ENCODE data around the gene IL6R.

The IL6R gene

DNA sequence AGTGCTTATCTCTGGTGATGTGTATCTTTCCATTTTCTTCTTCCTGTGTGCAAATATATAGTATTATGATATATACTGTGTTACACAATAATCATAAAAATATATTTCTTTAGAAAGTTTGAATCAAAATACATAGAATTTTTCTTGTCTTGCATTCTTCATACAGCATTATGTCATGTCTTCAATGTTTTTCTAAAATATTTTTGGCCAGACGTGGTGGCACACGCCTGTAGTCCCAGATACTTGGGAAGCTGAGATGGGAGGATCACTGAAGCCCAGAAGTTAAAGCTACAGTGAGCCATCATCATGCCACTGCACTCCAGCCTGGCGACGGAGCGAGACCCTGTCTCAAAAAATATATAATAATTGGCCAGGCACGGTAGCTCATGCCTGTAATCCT lies 41.6 kb downstream of the IL6R start:
- TF ChIP-seq, protein P1, sequence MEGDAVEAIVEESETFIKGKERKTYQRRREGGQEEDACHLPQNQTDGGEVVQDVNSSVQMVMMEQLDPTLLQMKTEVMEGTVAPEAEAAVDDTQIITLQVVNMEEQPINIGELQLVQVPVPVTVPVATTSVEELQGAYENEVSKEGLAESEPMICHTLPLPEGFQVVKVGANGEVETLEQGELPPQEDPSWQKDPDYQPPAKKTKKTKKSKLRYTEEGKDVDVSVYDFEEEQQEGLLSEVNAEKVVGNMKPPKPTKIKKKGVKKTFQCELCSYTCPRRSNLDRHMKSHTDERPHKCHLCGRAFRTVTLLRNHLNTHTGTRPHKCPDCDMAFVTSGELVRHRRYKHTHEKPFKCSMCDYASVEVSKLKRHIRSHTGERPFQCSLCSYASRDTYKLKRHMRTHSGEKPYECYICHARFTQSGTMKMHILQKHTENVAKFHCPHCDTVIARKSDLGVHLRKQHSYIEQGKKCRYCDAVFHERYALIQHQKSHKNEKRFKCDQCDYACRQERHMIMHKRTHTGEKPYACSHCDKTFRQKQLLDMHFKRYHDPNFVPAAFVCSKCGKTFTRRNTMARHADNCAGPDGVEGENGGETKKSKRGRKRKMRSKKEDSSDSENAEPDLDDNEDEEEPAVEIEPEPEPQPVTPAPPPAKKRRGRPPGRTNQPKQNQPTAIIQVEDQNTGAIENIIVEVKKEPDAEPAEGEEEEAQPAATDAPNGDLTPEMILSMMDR (IDR thresholded peaks at IDR 0.05; ENCODE audit: insufficient read depth, low read length, poor library complexity, severe bottlenecking), result no peak
- no peaks in the 10 kb centered on the region; the same call in 1 of the 2 replicates for H3K36me3 ChIP-seq (ENCODE audit: control insufficient read depth, insufficient read depth, low read length)
- DNase-seq (ENCODE audit: extremely low read depth, insufficient read length), result no peak

DNA sequence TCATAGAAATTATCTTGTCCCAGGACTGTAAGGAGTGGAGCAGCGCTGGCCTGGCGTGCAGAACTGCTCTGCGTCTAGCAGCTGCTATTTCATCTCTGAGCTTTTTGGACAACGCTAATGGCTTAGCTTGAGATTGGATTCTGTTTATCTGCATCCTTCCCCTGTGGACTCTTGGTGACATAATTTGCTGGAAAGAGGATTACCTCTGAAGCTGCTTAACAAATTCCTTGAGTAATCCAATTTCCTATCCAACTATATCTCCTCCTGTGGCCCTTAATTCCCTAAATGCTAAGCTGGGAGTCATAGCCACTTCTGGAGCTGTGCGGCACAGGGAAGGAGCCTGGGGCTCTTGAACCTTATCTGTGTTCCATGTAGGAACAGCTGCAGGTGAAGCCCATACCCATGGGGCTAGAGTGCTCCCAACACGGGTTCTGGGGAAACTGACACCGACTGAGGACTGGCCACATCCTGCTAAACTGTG lies 43.2 kb downstream of the IL6R start:
- H3K4me3 ChIP-seq (replicated peaks; ENCODE audit: low read depth, low read length), result no peak overlapping the region
- DNase-seq (ENCODE audit: extremely low read depth, insufficient read length), result no peak
- H3K36me3 ChIP-seq (ENCODE audit: control insufficient read depth, insufficient read depth, low read length), result no peaks in the 10 kb centered on the region; the same call in 1 of the 2 replicates
- no peaks in the 10 kb centered on the region for H3K27me3 ChIP-seq (replicated peaks; ENCODE audit: control insufficient read depth, insufficient read depth, low read length)
- TF ChIP-seq, protein P1 (IDR thresholded peaks at IDR 0.05; ENCODE audit: insufficient read depth, low read length, poor library complexity, severe bottlenecking), result no peak

More for the DNA sequence above, 41.6 kb downstream of the IL6R start:
- Histone ChIP-seq H3K27me3 (replicated peaks; ENCODE audit: control insufficient read depth, insufficient read depth, low read length) (no peaks in the 10 kb centered on the region), H3K4me3 (replicated peaks; ENCODE audit: low read depth, low read length) (no peak overlapping the region)

DNA sequence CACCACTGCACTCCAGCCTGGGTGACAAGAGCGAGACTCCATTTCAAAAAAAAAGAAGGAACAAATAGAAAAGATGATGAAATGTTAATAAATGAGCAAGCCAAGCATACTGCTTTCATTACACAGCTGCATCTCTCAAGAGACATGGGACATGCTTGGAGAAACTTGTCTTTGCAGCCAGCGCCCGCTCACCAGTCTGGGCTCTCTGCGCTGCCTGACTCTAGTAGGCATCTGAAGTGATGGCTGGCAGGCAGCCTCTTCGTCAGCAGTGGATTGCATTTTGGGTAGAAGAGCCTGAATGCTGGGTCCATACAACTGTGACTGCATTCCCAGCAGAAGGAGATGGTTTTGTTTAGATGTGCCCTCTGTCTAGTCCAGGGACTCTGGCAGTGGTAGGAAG lies 48.0 kb downstream of the IL6R start:
- TF ChIP-seq, protein P1 (IDR thresholded peaks at IDR 0.05; ENCODE audit: insufficient read depth, low read length, poor library complexity, severe bottlenecking), result no peak
- H3K27me3 ChIP-seq (replicated peaks; ENCODE audit: control insufficient read depth, insufficient read depth, low read length), result no peaks in the 10 kb centered on the region
- H3K4me3 ChIP-seq (replicated peaks; ENCODE audit: low read depth, low read length), result no peak overlapping the region
- no peak for DNase-seq (ENCODE audit: extremely low read depth, insufficient read length)
- H3K36me3 ChIP-seq (ENCODE audit: control insufficient read depth, insufficient read depth, low read length), result no peaks in the 10 kb centered on the region; the same call in 1 of the 2 replicates

DNA sequence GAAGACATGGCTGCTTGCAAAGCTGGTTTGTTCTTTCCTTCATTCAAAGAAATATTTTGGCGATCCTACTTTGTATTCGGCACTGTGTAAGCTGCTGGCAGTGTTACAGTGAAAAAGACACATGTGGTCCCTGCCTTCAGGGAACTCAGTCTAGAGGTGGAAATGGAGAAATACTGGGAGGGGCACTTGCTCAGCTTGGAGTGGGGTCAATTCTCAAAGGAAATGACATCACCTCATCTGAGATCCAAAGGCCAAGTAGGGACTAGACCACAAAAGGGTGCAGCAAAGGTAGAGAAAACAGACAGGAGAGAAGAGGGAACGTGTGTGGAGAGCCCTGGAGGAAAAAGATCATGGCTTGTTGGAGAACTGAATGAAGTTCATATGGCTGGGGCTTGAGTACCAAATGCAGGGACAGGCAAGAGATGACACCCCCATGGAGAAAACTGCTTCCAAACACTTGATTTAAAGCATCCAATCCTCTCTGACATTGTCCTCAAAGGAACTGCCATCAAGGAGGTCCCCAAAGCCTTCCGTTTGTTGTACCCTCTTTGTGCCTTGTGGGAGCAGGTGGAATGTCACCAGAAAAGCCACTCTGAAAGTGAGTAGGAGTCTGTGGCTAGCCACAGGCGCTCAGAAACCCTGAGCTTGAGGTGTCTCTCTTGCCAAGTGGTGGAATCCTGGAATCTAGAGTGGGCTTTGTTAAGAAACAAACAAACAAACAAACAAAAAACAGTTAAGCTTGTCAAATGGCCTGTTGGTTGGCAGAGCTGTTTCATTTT lies 48.6 kb downstream of the IL6R start:
- Histone ChIP-seq H3K36me3 (ENCODE audit: control insufficient read depth, insufficient read depth, low read length) (no peaks in the 10 kb centered on the region; the same call in 1 of the 2 replicates), H3K4me3 (replicated peaks; ENCODE audit: low read depth, low read length) (no peak overlapping the region), H3K27me3 (replicated peaks; ENCODE audit: control insufficient read depth, insufficient read depth, low read length) (no peaks in the 10 kb centered on the region)
- TF ChIP-seq, protein P1 (IDR thresholded peaks at IDR 0.05; ENCODE audit: insufficient read depth, low read length, poor library complexity, severe bottlenecking), result no peak
- no peak for DNase-seq (ENCODE audit: extremely low read depth, insufficient read length)

DNA sequence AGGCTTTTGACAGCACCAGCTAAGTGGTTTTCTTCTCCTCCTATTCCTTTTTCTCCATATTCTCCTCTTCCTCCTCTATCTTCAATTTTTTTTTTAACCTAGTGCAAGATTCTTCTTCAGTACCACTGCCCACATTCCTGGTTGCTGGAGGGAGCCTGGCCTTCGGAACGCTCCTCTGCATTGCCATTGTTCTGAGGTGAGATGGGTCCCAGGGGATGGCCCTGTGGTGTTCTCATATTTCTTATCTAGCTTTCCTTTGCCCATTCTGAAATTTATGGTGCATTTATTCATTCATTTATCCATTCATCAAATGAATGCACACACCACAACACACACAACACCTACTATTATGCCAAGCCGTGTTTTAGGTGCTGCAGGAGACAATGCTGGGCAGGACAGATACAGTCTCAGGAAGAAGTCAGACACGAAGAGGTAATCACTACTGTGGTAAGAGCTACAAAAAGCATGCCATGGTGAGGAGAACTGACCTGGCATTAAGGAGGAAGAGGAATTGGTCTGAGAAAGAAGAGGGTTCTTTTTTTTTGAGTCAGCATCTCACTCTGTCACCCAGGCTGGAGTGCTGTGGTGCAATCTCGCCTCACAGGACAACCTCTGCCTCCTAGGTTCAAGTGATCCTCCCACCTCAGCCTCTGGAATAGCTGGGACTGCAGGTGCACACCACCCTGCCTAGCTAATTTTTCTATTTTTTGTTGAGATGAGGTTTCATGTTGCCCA lies 49.4 kb downstream of the IL6R start:
- Histone ChIP-seq H3K27me3 (replicated peaks; ENCODE audit: control insufficient read depth, insufficient read depth, low read length) (no peaks in the 10 kb centered on the region), H3K36me3 (ENCODE audit: control insufficient read depth, insufficient read depth, low read length) (no peaks in the 10 kb centered on the region; the same call in 1 of the 2 replicates), H3K4me3 (replicated peaks; ENCODE audit: low read depth, low read length) (no peak overlapping the region)
- TF ChIP-seq, protein P1 (IDR thresholded peaks at IDR 0.05; ENCODE audit: insufficient read depth, low read length, poor library complexity, severe bottlenecking), result no peak
- DNase-seq (ENCODE audit: extremely low read depth, insufficient read length), result no peak
